SK-N-SH treated with all-trans-retinoic acid at 6 μM for 48 hours (cell line): Measurements from ENCODE around the gene YWHAE.

ENCODE experiments used
- ATAC-seq: fragments of 200-7000 bp; cut with Tn5 transposase; 3 replicates; pipeline ENCODE4 v1.9.1; 2020; ENCODE audit warnings: mild to moderate bottlenecking, moderate library complexity
- ARNTL ChIP-seq: fragments of 450-650 bp; formaldehyde crosslinking; IDR thresholded peaks from 2 replicates; pipeline ENCODE4 v1.5.0; 2020; ENCODE audit warnings: low read depth, mild to moderate bottlenecking, moderate library complexity, borderline replicate concordance
- BACH2 ChIP-seq: fragments of 250-450 bp; sonication (Bioruptor Pico); IDR thresholded peaks from 2 replicates; pipeline ENCODE4 v1.9.0; 2021; ENCODE audit warnings: mild to moderate bottlenecking, borderline replicate concordance
- CREB5 ChIP-seq: fragments of 250-450 bp; sonication (Bioruptor Pico); IDR thresholded peaks from 2 replicates; pipeline ENCODE4 v1.5.1; 2020; ENCODE audit warnings: low read depth, mild to moderate bottlenecking, moderate library complexity
- CSDC2 ChIP-seq: fragments of 250-450 bp; sonication (Bioruptor Pico); IDR thresholded peaks from 2 replicates; pipeline ENCODE4 v1.5.0; 2020; ENCODE audit warnings: mild to moderate bottlenecking, moderate library complexity
- ESRRG ChIP-seq: fragments of 250-450 bp; sonication (Bioruptor Pico); IDR thresholded peaks from 2 replicates; pipeline ENCODE4 v1.6.1; 2021; ENCODE audit warnings: mild to moderate bottlenecking
- GLIS3 ChIP-seq: fragments of 250-450 bp; sonication (Bioruptor Pico); IDR thresholded peaks from 2 replicates; pipeline ENCODE4 v1.5.0; 2020; ENCODE audit warnings: mild to moderate bottlenecking, moderate library complexity
- ISL1 ChIP-seq: fragments of 250-450 bp; sonication (Bioruptor Pico); IDR thresholded peaks from 2 replicates; pipeline ENCODE4 v2.1.2; 2022; ENCODE audit warnings: mild to moderate bottlenecking, moderate library complexity
- OSR1 ChIP-seq: fragments of 250-450 bp; sonication (Bioruptor Pico); IDR thresholded peaks from 2 replicates; pipeline ENCODE4 v1.8.0; 2022; ENCODE audit warnings: moderate library complexity, mild to moderate bottlenecking, inconsistent platforms
- PPARA ChIP-seq: fragments of 250-450 bp; sonication (Bioruptor Pico); IDR thresholded peaks from 2 replicates; pipeline ENCODE4 v1.5.0; 2020; ENCODE audit warnings: mild to moderate bottlenecking, borderline replicate concordance
- RARB ChIP-seq: fragments of 250-450 bp; sonication (Bioruptor Pico); IDR thresholded peaks from 2 replicates; pipeline ENCODE4 v1.8.0; 2021; ENCODE audit warnings: mild to moderate bottlenecking, moderate library complexity
- SNAI2 ChIP-seq: fragments of 250-450 bp; sonication (Bioruptor Pico); IDR thresholded peaks from 2 replicates; pipeline ENCODE4 v1.5.0; 2020; ENCODE audit warnings: mild to moderate bottlenecking, moderate library complexity
- TCF4 ChIP-seq: fragments of 250-450 bp; sonication (Bioruptor Pico); IDR thresholded peaks from 2 replicates; pipeline ENCODE4 v1.8.0; 2021; ENCODE audit warnings: mild to moderate bottlenecking, moderate library complexity, borderline replicate concordance
- ZC3H10 ChIP-seq: fragments of 250-450 bp; sonication (Bioruptor Pico); IDR thresholded peaks from 2 replicates; pipeline ENCODE4 v1.5.1; 2021; ENCODE audit warnings: mild to moderate bottlenecking, moderate library complexity
- ZFP3 ChIP-seq: fragments of 250-450 bp; sonication (Bioruptor Pico); IDR thresholded peaks from 2 replicates; pipeline ENCODE4 v1.5.0; 2020; ENCODE audit warnings: mild to moderate bottlenecking, moderate library complexity
- ZFP30 ChIP-seq: fragments of 450-650 bp; formaldehyde crosslinking; IDR thresholded peaks from 2 replicates; pipeline ENCODE4 v1.5.0; 2022; ENCODE audit warnings: mild to moderate bottlenecking, moderate library complexity
- ZNF70 ChIP-seq: fragments of 450-650 bp; formaldehyde crosslinking; IDR thresholded peaks from 2 replicates; pipeline ENCODE4 v1.5.0; 2020; ENCODE audit warnings: mild to moderate bottlenecking, moderate library complexity
- ZNF8 ChIP-seq: fragments of 450-650 bp; formaldehyde crosslinking; IDR thresholded peaks from 2 replicates; pipeline ENCODE4 v1.5.0; 2020; ENCODE audit warnings: mild to moderate bottlenecking, moderate library complexity
- TF ChIP-seq, protein P1 (sequence below): fragments of 250-450 bp; sonication (Bioruptor Pico); IDR thresholded peaks from 2 replicates; pipeline ENCODE4 v1.5.1; 2021; ENCODE audit warnings: mild to moderate bottlenecking, moderate library complexity
- TF ChIP-seq, protein P2 (sequence below): fragments of 250-450 bp; sonication (Bioruptor Pico); IDR thresholded peaks from 2 replicates; pipeline ENCODE4 v1.5.0; 2020; ENCODE audit warnings: mild to moderate bottlenecking, moderate library complexity
- TF ChIP-seq, protein P3 (sequence below): fragments of 250-450 bp; sonication (Bioruptor Pico); IDR thresholded peaks from 2 replicates; pipeline ENCODE4 v1.8.0; 2020; ENCODE audit warnings: mild to moderate bottlenecking, moderate library complexity, borderline replicate concordance

The YWHAE gene

DNA sequence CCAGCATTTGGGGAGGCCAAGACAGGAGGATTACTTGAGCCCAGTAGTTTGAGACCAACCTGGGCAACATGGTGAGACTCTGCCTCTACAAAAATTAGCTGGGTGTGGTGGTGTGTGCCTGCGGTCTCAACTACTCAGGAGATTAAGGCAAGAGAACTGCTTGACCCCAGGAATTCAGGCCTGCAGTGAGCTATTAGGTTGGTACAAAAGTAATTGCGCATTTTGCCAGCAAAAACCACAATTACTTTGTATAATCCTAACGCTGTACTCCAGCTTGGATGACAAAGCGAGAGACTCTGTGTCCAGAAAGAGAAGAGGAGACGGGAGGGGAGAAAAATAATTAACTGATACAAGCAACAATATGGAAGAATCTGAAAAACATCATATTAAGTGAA, 32.7 kb downstream of the YWHAE start (continued):
- TF ChIP-seq, protein P1, sequence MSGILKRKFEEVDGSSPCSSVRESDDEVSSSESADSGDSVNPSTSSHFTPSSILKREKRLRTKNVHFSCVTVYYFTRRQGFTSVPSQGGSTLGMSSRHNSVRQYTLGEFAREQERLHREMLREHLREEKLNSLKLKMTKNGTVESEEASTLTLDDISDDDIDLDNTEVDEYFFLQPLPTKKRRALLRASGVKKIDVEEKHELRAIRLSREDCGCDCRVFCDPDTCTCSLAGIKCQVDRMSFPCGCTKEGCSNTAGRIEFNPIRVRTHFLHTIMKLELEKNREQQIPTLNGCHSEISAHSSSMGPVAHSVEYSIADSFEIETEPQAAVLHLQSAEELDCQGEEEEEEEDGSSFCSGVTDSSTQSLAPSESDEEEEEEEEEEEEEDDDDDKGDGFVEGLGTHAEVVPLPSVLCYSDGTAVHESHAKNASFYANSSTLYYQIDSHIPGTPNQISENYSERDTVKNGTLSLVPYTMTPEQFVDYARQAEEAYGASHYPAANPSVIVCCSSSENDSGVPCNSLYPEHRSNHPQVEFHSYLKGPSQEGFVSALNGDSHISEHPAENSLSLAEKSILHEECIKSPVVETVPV (CRISPR knock-in tag) = no peak
- TF ChIP-seq ESRRG (CRISPR knock-in tag) (no peak), CREB5 (CRISPR knock-in tag) (no peak), BACH2 (CRISPR knock-in tag) (no peak), CSDC2 (CRISPR knock-in tag) (no peak)

DNA sequence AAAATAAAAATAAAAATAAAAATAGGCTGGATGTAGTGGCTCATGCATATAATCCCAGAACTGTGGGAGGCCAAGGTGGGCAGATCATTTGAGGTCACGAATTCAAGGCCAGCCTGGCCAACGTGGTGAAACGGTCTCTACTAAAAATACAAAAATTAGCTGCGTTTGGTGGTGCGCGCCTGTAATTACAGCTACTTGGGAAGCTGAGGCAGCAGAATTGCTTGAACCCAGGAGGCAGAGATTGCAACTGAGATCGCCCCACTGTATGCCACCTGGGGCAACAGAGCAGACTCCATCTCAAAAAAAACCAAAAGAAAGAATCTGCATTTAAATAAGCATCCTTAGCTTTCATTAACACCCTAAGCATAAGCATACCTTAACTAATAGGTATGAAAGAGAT, 33.8 kb downstream of the YWHAE start:
- TF ChIP-seq ZNF70 (CRISPR knock-in tag) (no peak), SNAI2 (CRISPR knock-in tag) (no peak), GLIS3 (no peak), ISL1 (CRISPR knock-in tag) (no peak), ESRRG (CRISPR knock-in tag) (no peak), ZFP30 (CRISPR knock-in tag) (no peak), ZC3H10 (no peak), PPARA (no peak), BACH2 (CRISPR knock-in tag) (no peak), ZNF8 (no peak), ZFP3 (no peak), TCF4 (CRISPR knock-in tag) (no peak), OSR1 (CRISPR knock-in tag) (no peak), RARB (CRISPR knock-in tag) (no peak), ARNTL (no peak), CSDC2 (CRISPR knock-in tag) (no peak)
- TF ChIP-seq, protein P2, sequence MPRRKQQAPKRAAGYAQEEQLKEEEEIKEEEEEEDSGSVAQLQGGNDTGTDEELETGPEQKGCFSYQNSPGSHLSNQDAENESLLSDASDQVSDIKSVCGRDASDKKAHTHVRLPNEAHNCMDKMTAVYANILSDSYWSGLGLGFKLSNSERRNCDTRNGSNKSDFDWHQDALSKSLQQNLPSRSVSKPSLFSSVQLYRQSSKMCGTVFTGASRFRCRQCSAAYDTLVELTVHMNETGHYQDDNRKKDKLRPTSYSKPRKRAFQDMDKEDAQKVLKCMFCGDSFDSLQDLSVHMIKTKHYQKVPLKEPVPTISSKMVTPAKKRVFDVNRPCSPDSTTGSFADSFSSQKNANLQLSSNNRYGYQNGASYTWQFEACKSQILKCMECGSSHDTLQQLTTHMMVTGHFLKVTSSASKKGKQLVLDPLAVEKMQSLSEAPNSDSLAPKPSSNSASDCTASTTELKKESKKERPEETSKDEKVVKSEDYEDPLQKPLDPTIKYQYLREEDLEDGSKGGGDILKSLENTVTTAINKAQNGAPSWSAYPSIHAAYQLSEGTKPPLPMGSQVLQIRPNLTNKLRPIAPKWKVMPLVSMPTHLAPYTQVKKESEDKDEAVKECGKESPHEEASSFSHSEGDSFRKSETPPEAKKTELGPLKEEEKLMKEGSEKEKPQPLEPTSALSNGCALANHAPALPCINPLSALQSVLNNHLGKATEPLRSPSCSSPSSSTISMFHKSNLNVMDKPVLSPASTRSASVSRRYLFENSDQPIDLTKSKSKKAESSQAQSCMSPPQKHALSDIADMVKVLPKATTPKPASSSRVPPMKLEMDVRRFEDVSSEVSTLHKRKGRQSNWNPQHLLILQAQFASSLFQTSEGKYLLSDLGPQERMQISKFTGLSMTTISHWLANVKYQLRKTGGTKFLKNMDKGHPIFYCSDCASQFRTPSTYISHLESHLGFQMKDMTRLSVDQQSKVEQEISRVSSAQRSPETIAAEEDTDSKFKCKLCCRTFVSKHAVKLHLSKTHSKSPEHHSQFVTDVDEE (CRISPR knock-in tag) = no peak
- TF ChIP-seq, protein P1 (CRISPR knock-in tag) = no peak
- TF ChIP-seq, protein P3, sequence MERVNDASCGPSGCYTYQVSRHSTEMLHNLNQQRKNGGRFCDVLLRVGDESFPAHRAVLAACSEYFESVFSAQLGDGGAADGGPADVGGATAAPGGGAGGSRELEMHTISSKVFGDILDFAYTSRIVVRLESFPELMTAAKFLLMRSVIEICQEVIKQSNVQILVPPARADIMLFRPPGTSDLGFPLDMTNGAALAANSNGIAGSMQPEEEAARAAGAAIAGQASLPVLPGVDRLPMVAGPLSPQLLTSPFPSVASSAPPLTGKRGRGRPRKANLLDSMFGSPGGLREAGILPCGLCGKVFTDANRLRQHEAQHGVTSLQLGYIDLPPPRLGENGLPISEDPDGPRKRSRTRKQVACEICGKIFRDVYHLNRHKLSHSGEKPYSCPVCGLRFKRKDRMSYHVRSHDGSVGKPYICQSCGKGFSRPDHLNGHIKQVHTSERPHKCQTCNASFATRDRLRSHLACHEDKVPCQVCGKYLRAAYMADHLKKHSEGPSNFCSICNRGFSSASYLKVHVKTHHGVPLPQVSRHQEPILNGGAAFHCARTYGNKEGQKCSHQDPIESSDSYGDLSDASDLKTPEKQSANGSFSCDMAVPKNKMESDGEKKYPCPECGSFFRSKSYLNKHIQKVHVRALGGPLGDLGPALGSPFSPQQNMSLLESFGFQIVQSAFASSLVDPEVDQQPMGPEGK = no peak
- ATAC-seq = no peak

GRCh38 chr17:1365445-1366039, 34.5 kb downstream of the YWHAE start:
- TF ChIP-seq CREB5 (CRISPR knock-in tag) = no peak
- ATAC-seq = peak; percentile 79
